Uterus (tissue), 4 donors: Measurements from ENCODE around the gene KCNIP1. TPM values are rescaled to one million over a fixed set of nuclear protein-coding genes. Genes with fewer than 3 reads are reported as not detected.
"Not testable (repeated sequence)": the region's sequence is repeated elsewhere in the genome, so short reads cannot be mapped to it uniquely, and the experiment has no call there.

Experiments
- DNase-seq, 2 donors: peaks; one replicate each; pipeline ENCODE4 v3.0.0-alpha.2; 2019 to 2020
- H3K27ac ChIP-seq, 2 donors: fragments of 200-600 bp; sonication (generic); 1 replicate in 1 of 2; 2 replicates in 1 of 2; pipeline ENCODE4 v1.5.1; 2016 to 2018
- H3K27me3 ChIP-seq, 2 donors: fragments of 200-600 bp; sonication (generic); one replicate each; pipeline ENCODE4 v1.5.1; 2018 to 2019; ENCODE audit warnings: control low read depth in 1 of 2
- H3K36me3 ChIP-seq, 2 donors: fragments of 200-600 bp; sonication (generic); one replicate each; pipeline ENCODE4 v1.5.1; 2019; ENCODE audit warnings: control low read depth in 1 of 2
- H3K4me1 ChIP-seq, 2 donors: fragments of 200-600 bp; sonication (generic); one replicate each; pipeline ENCODE4 v1.5.1; 2018 to 2019; ENCODE audit warnings: control low read depth in 1 of 2
- H3K4me3 ChIP-seq, 2 donors: fragments of 200-600 bp; sonication (generic); 1 replicate in 1 of 2; 2 replicates in 1 of 2; pipeline ENCODE4 v1.5.1; 2018 to 2019; ENCODE audit warnings: mild to moderate bottlenecking in 1 of 2
- H3K9me3 ChIP-seq, 2 donors: fragments of 200-600 bp; sonication (generic); one replicate each; pipeline ENCODE4 v1.5.1; 2019; ENCODE audit warnings: control low read depth in 1 of 2
- POLR2A ChIP-seq, 2 donors: fragments of 450-650 bp; IDR thresholded peaks; one replicate each; pipeline ENCODE4 v1.6.1; 2016; ENCODE audit warnings: antibody characterized with exemption in 2 of 2, mild to moderate bottlenecking in 1 of 2, moderate library complexity in 1 of 2
- intact Hi-C: fragments of 100-400 bp; cut with DNase I; formaldehyde crosslinking; loops from one replicate; pipeline ENCODE4 v1.15.1; 2023; ENCODE audit warnings: low total_unique reads
- total RNA-seq, 4 donors: library from RNA; depleted of rRNA in 3 of 4; stranded (reverse); fragments of >200 nt in 3 of 4; gene quantifications; one replicate each; pipeline versions ENCODE4 v1.1.0 to v1.2.4, GENCODE V29; 2014 to 2023
- TF ChIP-seq, protein P1 (sequence below), 4 experiments: fragments of 200-600 bp in 2 of 4; fragments of 450-650 bp in 2 of 4; sonication (generic) in 2 of 4; IDR thresholded peaks; one replicate each; pipeline ENCODE4 v1.5.1; 2016 to 2019; ENCODE audit warnings: antibody characterized with exemption in 4 of 4, mild to moderate bottlenecking in 2 of 4, moderate library complexity in 1 of 4
- donor health status: DM: yes; HTN: yes; CAD: no.

KCNIP1 gene
- total RNA-seq, 4 donors from 2014 or later = 1.3 to 7.0 (median 3.9) TPM

DNA sequence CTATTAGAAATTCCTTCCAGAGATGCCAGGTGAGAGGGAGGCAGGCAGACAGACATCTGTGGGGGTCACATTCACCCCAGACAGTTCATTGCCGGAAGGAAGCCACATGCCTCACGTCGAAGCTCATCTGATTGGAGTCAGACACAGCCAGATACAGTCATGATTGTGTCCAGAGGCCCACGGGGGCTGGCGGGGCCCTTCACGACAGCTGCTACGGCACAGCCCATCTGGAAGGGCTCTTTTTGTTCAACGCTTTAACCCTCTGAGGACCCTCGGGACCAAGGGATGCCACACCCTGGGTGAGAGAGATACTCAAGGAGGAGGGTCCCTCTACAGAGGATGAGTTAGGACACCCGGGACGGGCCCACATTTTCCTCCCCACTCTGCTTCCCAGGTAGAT lies 247.8 kb downstream of the KCNIP1 start:
- Histone ChIP-seq H3K4me1 (no peaks in the 10 kb centered on the region), H3K36me3 (no peaks in the 10 kb centered on the region), H3K4me3 (no peak overlapping the region), H3K27me3 (no peaks in the 10 kb centered on the region), H3K9me3 (no peaks in the 10 kb centered on the region), H3K27ac (no peak overlapping the region)
- no peak for TF ChIP-seq POLR2A (IDR thresholded peaks at IDR 0.05)
- TF ChIP-seq, protein P1, sequence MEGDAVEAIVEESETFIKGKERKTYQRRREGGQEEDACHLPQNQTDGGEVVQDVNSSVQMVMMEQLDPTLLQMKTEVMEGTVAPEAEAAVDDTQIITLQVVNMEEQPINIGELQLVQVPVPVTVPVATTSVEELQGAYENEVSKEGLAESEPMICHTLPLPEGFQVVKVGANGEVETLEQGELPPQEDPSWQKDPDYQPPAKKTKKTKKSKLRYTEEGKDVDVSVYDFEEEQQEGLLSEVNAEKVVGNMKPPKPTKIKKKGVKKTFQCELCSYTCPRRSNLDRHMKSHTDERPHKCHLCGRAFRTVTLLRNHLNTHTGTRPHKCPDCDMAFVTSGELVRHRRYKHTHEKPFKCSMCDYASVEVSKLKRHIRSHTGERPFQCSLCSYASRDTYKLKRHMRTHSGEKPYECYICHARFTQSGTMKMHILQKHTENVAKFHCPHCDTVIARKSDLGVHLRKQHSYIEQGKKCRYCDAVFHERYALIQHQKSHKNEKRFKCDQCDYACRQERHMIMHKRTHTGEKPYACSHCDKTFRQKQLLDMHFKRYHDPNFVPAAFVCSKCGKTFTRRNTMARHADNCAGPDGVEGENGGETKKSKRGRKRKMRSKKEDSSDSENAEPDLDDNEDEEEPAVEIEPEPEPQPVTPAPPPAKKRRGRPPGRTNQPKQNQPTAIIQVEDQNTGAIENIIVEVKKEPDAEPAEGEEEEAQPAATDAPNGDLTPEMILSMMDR (IDR thresholded peaks at IDR 0.05) = no peak
- intact Hi-C loops = no loop called here
- no peak for DNase-seq

DNA sequence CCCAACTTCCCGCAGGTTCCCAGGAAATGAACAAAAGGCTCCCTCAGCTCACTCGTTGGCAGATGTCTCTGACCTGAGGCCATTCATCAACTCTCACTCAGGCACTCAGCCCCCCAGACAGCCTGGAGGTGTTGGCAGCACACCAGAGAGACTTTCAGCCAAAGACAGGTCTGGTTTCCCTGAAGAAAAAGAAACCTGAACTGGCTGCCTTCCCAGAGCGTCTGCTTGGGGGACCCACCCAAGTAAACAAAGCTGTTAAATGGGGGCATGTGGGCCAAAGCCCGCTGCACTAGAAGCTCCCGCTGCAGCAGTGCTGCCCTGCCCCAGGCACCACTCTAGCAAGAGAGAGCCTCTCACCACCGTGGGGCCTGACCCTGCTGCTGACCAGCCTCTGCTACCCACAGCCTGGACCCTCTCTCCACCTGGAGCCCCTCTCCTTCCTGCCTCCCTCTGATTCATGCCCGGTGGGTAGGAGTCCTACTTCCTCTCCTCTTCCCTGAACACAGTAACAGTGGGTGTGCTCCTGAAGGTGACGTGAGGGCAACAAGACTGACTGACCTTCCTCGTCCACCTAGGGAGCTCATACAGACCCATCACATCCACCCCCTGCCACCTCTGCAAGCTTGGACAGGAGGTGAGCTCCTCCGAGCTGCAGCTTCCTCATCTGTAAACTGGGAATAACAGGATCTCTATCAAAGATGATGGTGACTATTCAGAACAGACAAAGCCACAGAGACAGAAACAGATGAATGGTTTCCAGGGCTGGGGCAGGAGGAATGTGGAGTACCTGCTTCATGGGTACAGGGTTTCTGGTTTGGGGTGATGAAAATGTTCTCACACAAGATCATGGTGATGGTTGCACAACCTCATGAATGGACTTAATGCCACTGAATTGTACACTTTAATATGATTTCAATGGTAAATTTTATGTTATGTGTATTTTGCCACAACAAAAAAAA lies 248.7 kb downstream of the KCNIP1 start:
- Histone ChIP-seq H3K4me1 (no peaks in the 10 kb centered on the region), H3K27ac (no peak overlapping the region), H3K4me3 (no peak overlapping the region), H3K9me3 (no peaks in the 10 kb centered on the region), H3K27me3 (no peaks in the 10 kb centered on the region), H3K36me3 (no peaks in the 10 kb centered on the region)
- no peak for DNase-seq
- intact Hi-C loops = no loop called here
- TF ChIP-seq, protein P1 (IDR thresholded peaks at IDR 0.05) = no peak
- TF ChIP-seq POLR2A (IDR thresholded peaks at IDR 0.05) = no peak

DNA sequence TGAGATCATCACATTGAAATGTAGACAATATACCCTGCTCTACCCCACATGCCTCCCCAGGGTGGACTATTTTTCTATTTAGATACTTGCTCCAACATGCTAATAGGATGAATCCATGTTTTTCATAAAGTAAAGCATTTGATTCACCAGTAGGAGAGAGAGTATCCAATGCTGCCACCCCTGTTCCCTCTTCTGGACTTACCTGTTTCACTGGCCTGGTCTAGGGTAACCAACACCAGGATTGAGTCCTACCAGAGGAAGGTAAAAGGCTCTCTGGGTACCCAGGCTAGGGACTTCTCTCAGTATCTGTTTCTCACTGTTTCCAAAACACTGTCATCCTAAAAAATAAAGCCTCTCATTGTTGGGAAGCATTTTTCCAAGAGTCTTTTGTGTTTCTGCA lies 249.5 kb downstream of the KCNIP1 start:
- no peaks in the 10 kb centered on the region for H3K4me1 ChIP-seq
- intact Hi-C loops = no loop called here
- no peak for TF ChIP-seq POLR2A (IDR thresholded peaks at IDR 0.05)
- TF ChIP-seq, protein P1 (IDR thresholded peaks at IDR 0.05) = no peak

GRCh38 chr5:170754508-170754907 lies 250.7 kb downstream of the KCNIP1 start:
- H3K27ac ChIP-seq, DNase-seq, H3K36me3 ChIP-seq, H3K4me1 ChIP-seq, H3K9me3 ChIP-seq, intact Hi-C loops, H3K27me3 ChIP-seq, H3K4me3 ChIP-seq: not testable (repeated sequence)

More for the DNA sequence above, 249.5 kb downstream of the KCNIP1 start:
- Histone ChIP-seq H3K4me3 (no peak overlapping the region), H3K9me3 (no peaks in the 10 kb centered on the region), H3K27me3 (no peaks in the 10 kb centered on the region), H3K27ac (no peak overlapping the region), H3K36me3 (no peaks in the 10 kb centered on the region)
- DNase-seq = no peak

GRCh38 chr5:170755679-170756456 lies 252.0 kb downstream of the KCNIP1 start:
- H3K9me3 ChIP-seq = no peaks in the 10 kb centered on the region
- no peak overlapping the region for H3K4me3 ChIP-seq
- no peaks in the 10 kb centered on the region for H3K4me1 ChIP-seq
- no peak for DNase-seq
- TF ChIP-seq, protein P1 (IDR thresholded peaks at IDR 0.05) = no peak
- TF ChIP-seq POLR2A (IDR thresholded peaks at IDR 0.05) = no peak
- intact Hi-C loops = no loop called here
- H3K36me3 ChIP-seq = no peaks in the 10 kb centered on the region
- no peaks in the 10 kb centered on the region for H3K27me3 ChIP-seq
- H3K27ac ChIP-seq = no peak overlapping the region
